CD4-positive, alpha-beta T cell (primary cell): Measurements from ENCODE around the gene EGFL7. TPM values are rescaled to one million over a fixed set of nuclear protein-coding genes. Genes with fewer than 3 reads are reported as not detected.

Experiments used
- ATAC-seq: fragments of 200-7000 bp; cut with Tn5 transposase; one replicate; pipeline ENCODE4 v1.10.0; 2022; ENCODE audit warnings: mild to moderate bottlenecking; ENCODE audit not compliant: poor library complexity
- CTCF ChIA-PET: fragments of 350-600 bp; sonication (Branson Sonifier 250); formaldehyde crosslinking; loops from one replicate; lab custom pipeline; 2021; ENCODE audit warnings: antibody characterized with exemption, inconsistent platforms; lab: Charles Lee
- POLR2A ChIA-PET: fragments of 350-600 bp; sonication (Branson Sonifier 250); formaldehyde crosslinking; loops from one replicate; lab custom pipeline; 2021; ENCODE audit warnings: antibody characterized with exemption, inconsistent platforms; lab: Charles Lee
- DNase-seq, 14 experiments: peaks; one replicate each; pipeline ENCODE4 v3.0.0-alpha.2; 2013 to 2020; ENCODE audit warnings: mixed read lengths in 2 of 14
- H3K27ac ChIP-seq, 2 donors: one replicate each; pipeline versions ENCODE4 v1.5.1 to v1.7.0; 2013; ENCODE audit warnings: low read length in 2 of 2, low read depth in 1 of 2, mild to moderate bottlenecking in 1 of 2
- H3K27me3 ChIP-seq, 2 experiments: 1 replicate in 1 of 2; 2 replicates in 1 of 2; pipeline versions ENCODE4 v1.6.1 to v1.7.0; 2013; ENCODE audit warnings: low read length in 2 of 2, control low read depth in 1 of 2, mild to moderate bottlenecking in 1 of 2, moderate library complexity in 1 of 2; ENCODE audit not compliant: insufficient read depth in 2 of 2, control insufficient read depth in 1 of 2
- H3K36me3 ChIP-seq: one replicate; pipeline ENCODE4 v1.6.1; 2013; ENCODE audit warnings: low read length, control low read depth; ENCODE audit not compliant: insufficient read depth
- H3K4me1 ChIP-seq: one replicate; pipeline ENCODE4 v1.6.1; 2013; ENCODE audit warnings: low read length, control low read depth; ENCODE audit not compliant: insufficient read depth
- H3K4me3 ChIP-seq: one replicate; pipeline ENCODE4 v1.5.1; 2013; ENCODE audit warnings: mild to moderate bottlenecking, low read length, moderate library complexity
- H3K9me3 ChIP-seq, 2 experiments: 1 replicate in 1 of 2; 2 replicates in 1 of 2; pipeline versions ENCODE4 v1.6.1 to v1.7.0; 2013; ENCODE audit warnings: low read length in 2 of 2, mild to moderate bottlenecking in 2 of 2, control low read depth in 1 of 2, moderate library complexity in 1 of 2; ENCODE audit not compliant: control insufficient read depth in 1 of 2, insufficient read depth in 1 of 2
- H3K27ac Mint-ChIP-seq: one replicate; pipeline ENCODE4 v1.8.0; 2020; ENCODE audit warnings: mixed read lengths
- H3K27me3 Mint-ChIP-seq: one replicate; pipeline ENCODE4 v1.8.0; 2021; ENCODE audit warnings: mixed read lengths
- H3K36me3 Mint-ChIP-seq: one replicate; pipeline ENCODE4 v1.8.0; 2021; ENCODE audit warnings: low read depth, mixed read lengths
- H3K4me1 Mint-ChIP-seq: one replicate; pipeline ENCODE4 v1.8.0; 2021; ENCODE audit warnings: low read depth, mixed read lengths
- H3K4me3 Mint-ChIP-seq: one replicate; pipeline ENCODE4 v1.8.0; 2020; ENCODE audit warnings: mild to moderate bottlenecking, mixed read lengths
- H3K9me3 Mint-ChIP-seq: one replicate; pipeline ENCODE4 v1.8.0; 2020; ENCODE audit warnings: mixed read lengths
- CTCF ChIP-seq: fragments of 200-600 bp; IDR thresholded peaks from one replicate; pipeline ENCODE4 v1.8.0; 2022; ENCODE audit warnings: antibody characterized with exemption, mild to moderate bottlenecking
- intact Hi-C, 2 experiments: fragments of 100-400 bp; cut with DNase I in 1 of 2; cut with micrococcal nuclease in 1 of 2; formaldehyde crosslinking; loops; one replicate each; pipeline versions ENCODE4 v1.15.1 to v1.9.0; 2023 to 2025; cut with DNase I, micrococcal nuclease
- total RNA-seq, 174 experiments: library from RNA in 2 of 174; stranded (reverse) in 2 of 174; gene quantifications; one replicate each; pipeline ENCODE4 v1.2.3 and lab custom pipeline; 2021 to 2026

EGFL7 gene
- total RNA-seq, 2 experiments from 2014 or later, result not detected

- ChIA-PET POLR2A (no interaction called here), CTCF (no interaction called here)
- H3K9me3 Mint-ChIP-seq, result no peaks in the 10 kb centered on the region
- peaks cover 0 to 14% of the 10 kb centered on the region in 2 experiments for H3K9me3 ChIP-seq
- H3K4me1 Mint-ChIP-seq, result no peaks in the 10 kb centered on the region
- no peaks in the 10 kb centered on the region for H3K36me3 ChIP-seq
- no peaks in the 10 kb centered on the region for H3K36me3 Mint-ChIP-seq
- intact Hi-C loops, result no loop called here
- DNase-seq, result no peak
- H3K27ac ChIP-seq, result no peak overlapping the region
- peaks cover 4% of the 10 kb centered on the region for H3K27me3 Mint-ChIP-seq
- TF ChIP-seq CTCF, result no peak
- no peak for ATAC-seq
- no peak overlapping the region for H3K27ac Mint-ChIP-seq
- peaks cover 22% of the 10 kb centered on the region for H3K4me1 ChIP-seq
- peaks cover 0 to 4% of the 10 kb centered on the region in 2 experiments for H3K27me3 ChIP-seq
- H3K4me3 Mint-ChIP-seq, result no peak overlapping the region
- no peak overlapping the region for H3K4me3 ChIP-seq
Measured at GRCh38 chr9:136621734-136622093, 41.0 kb upstream of the EGFL7 start.

GRCh38 chr9:136622538-136622948 lies 40.2 kb upstream of the EGFL7 start:
- H3K9me3 Mint-ChIP-seq, result no peaks in the 10 kb centered on the region
- DNase-seq, result no peak
- ChIA-PET CTCF (no interaction called here), POLR2A (no interaction called here)
- intact Hi-C loops, result no loop called here
- no peak for ATAC-seq
- Histone ChIP-seq H3K27ac (no peak overlapping the region), H3K9me3 (peaks cover 0 to 14% of the 10 kb centered on the region in 2 experiments), H3K27me3 (peaks cover 0 to 4% of the 10 kb centered on the region in 2 experiments), H3K4me1 (peaks cover 22% of the 10 kb centered on the region), H3K36me3 (no peaks in the 10 kb centered on the region), H3K4me3 (no peak overlapping the region)
- no peaks in the 10 kb centered on the region for H3K4me1 Mint-ChIP-seq
- peaks cover 4% of the 10 kb centered on the region for H3K27me3 Mint-ChIP-seq
- no peak for TF ChIP-seq CTCF
- no peaks in the 10 kb centered on the region for H3K36me3 Mint-ChIP-seq
- H3K4me3 Mint-ChIP-seq, result no peak overlapping the region
- no peak overlapping the region for H3K27ac Mint-ChIP-seq

GRCh38 chr9:136623016-136623841 lies 39.5 kb upstream of the EGFL7 start:
- H3K27ac ChIP-seq, result no peak overlapping the region
- H3K4me1 ChIP-seq, result peaks cover 19% of the 10 kb centered on the region
- Mint-ChIP-seq H3K9me3 (no peaks in the 10 kb centered on the region), H3K27me3 (peaks cover 4% of the 10 kb centered on the region), H3K4me1 (no peaks in the 10 kb centered on the region), H3K36me3 (no peaks in the 10 kb centered on the region), H3K27ac (no peak overlapping the region), H3K4me3 (no peak overlapping the region)
- H3K9me3 ChIP-seq, result peaks cover 0 to 13% of the 10 kb centered on the region in 2 experiments
- DNase-seq (no peak), ATAC-seq (no peak)
- peaks cover 0 to 4% of the 10 kb centered on the region in 2 experiments for H3K27me3 ChIP-seq
- H3K4me3 ChIP-seq, result no peak overlapping the region
- H3K36me3 ChIP-seq, result no peaks in the 10 kb centered on the region
- ChIA-PET POLR2A (no interaction called here), CTCF (no interaction called here)
- intact Hi-C loops, result no loop called here
- no peak for TF ChIP-seq CTCF
